Measurements from ENCODE around the gene TWIST2.

TWIST2 gene

GRCh38 chr2:238945433-238946150 is 97.7 kb downstream of the TWIST2 start:
- no peak for DNase-seq (ENCODE audit: low spot score)
- in situ Hi-C loops (cut with MboI; ENCODE audit: low pct_unique_long_range_greater_than_20kb, low sequenced_read_pairs, unreplicated experiment), result no loop called here
- peak; percentile 51 for TF ChIP-seq CTCF (IDR thresholded peaks at IDR 0.05; ENCODE audit: extremely low read depth, insufficient read depth, missing control alignments)

GRCh38 chr2:238946318-238947242 is 98.7 kb downstream of the TWIST2 start:
- TF ChIP-seq CTCF (IDR thresholded peaks at IDR 0.05; ENCODE audit: extremely low read depth, insufficient read depth, missing control alignments), result no peak
- in situ Hi-C loops (cut with MboI; ENCODE audit: low pct_unique_long_range_greater_than_20kb, low sequenced_read_pairs, unreplicated experiment), result no loop called here
- no peak for DNase-seq (ENCODE audit: low spot score)

- TF ChIP-seq CTCF (IDR thresholded peaks at IDR 0.05; ENCODE audit: extremely low read depth, insufficient read depth, missing control alignments), result no peak
- DNase-seq (ENCODE audit: low spot score), result no peak
- in situ Hi-C loops (cut with MboI; ENCODE audit: low pct_unique_long_range_greater_than_20kb, low sequenced_read_pairs, unreplicated experiment), result no loop called here
These were observed 99.4 kb downstream of the TWIST2 start for GRCh38 chr2:238947243-238947760.

- in situ Hi-C loops (cut with MboI; ENCODE audit: low pct_unique_long_range_greater_than_20kb, low sequenced_read_pairs, unreplicated experiment), result no loop called here
- DNase-seq (ENCODE audit: low spot score), result no peak
- no peak for TF ChIP-seq CTCF (IDR thresholded peaks at IDR 0.05; ENCODE audit: extremely low read depth, insufficient read depth, missing control alignments)
These were observed 100.2 kb downstream of the TWIST2 start for GRCh38 chr2:238947920-238948710.

GRCh38 chr2:238948765-238949641 is 101.1 kb downstream of the TWIST2 start:
- in situ Hi-C loops (cut with MboI; ENCODE audit: low pct_unique_long_range_greater_than_20kb, low sequenced_read_pairs, unreplicated experiment), result no loop called here
- TF ChIP-seq CTCF (IDR thresholded peaks at IDR 0.05; ENCODE audit: extremely low read depth, insufficient read depth, missing control alignments), result no peak

More at GRCh38 chr2:238948765-238949641, 101.1 kb downstream of the TWIST2 start:
- no peak for DNase-seq (ENCODE audit: low spot score)
